ENCODE results near the gene HERC2. TPM values are rescaled to one million over a fixed set of nuclear protein-coding genes. Genes with fewer than 3 reads are reported as not detected.

Gene HERC2
- total RNA-seq, 1 donor = 53.6 TPM

DNA sequence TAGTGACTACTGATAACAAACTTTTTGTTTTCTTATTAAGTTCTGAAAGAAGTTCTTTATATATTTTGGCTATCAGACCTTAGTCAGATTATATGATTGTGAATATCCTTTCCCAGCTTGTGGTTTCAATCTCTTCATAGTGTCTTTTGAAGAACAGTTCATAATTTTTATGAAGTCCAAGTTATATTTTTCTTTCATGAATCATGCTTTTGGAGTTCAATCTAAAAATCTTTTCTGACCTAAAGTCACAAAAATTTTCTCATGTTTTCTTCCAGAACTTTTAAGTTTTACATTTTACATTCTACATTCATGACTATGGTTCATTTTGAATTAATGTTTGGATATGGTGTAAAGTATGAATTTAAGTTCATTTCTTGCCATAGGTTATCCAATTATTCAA, 188.7 kb downstream of the HERC2 start:
- Histone ChIP-seq H3K79me2 (ENCODE audit: insufficient read depth, low read length) (no peaks in the 10 kb centered on the region), H3K4me3 (ENCODE audit: insufficient read depth, low read length) (peak overlapping the region; percentile 1), H3K27ac (ENCODE audit: low read depth, low read length) (peak overlapping the region; percentile 46), H4K20me1 (ENCODE audit: insufficient read depth, low read length) (no peaks in the 10 kb centered on the region), H3K4me1 (ENCODE audit: insufficient read depth, low read length) (peaks cover 27% of the 10 kb centered on the region), H3K4me2 (ENCODE audit: insufficient read depth, low read length) (peak overlapping the region; percentile 47), H3K27me3 (ENCODE audit: insufficient read depth, low read length) (no peaks in the 10 kb centered on the region), H3K9me3 (ENCODE audit: low read depth, low read length) (no peaks in the 10 kb centered on the region), H3K36me3 (ENCODE audit: insufficient read depth, low read length) (peaks cover 11% of the 10 kb centered on the region), H2AFZ (ENCODE audit: low read length) (no peak overlapping the region)
- peak; percentile 77 for DNase-seq (ENCODE audit: insufficient read length, low spot score, missing footprints)
- TF ChIP-seq, protein P1, sequence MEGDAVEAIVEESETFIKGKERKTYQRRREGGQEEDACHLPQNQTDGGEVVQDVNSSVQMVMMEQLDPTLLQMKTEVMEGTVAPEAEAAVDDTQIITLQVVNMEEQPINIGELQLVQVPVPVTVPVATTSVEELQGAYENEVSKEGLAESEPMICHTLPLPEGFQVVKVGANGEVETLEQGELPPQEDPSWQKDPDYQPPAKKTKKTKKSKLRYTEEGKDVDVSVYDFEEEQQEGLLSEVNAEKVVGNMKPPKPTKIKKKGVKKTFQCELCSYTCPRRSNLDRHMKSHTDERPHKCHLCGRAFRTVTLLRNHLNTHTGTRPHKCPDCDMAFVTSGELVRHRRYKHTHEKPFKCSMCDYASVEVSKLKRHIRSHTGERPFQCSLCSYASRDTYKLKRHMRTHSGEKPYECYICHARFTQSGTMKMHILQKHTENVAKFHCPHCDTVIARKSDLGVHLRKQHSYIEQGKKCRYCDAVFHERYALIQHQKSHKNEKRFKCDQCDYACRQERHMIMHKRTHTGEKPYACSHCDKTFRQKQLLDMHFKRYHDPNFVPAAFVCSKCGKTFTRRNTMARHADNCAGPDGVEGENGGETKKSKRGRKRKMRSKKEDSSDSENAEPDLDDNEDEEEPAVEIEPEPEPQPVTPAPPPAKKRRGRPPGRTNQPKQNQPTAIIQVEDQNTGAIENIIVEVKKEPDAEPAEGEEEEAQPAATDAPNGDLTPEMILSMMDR (IDR thresholded peaks at IDR 0.05; ENCODE audit: extremely low read depth, low read depth, low read length) = no peak

DNA sequence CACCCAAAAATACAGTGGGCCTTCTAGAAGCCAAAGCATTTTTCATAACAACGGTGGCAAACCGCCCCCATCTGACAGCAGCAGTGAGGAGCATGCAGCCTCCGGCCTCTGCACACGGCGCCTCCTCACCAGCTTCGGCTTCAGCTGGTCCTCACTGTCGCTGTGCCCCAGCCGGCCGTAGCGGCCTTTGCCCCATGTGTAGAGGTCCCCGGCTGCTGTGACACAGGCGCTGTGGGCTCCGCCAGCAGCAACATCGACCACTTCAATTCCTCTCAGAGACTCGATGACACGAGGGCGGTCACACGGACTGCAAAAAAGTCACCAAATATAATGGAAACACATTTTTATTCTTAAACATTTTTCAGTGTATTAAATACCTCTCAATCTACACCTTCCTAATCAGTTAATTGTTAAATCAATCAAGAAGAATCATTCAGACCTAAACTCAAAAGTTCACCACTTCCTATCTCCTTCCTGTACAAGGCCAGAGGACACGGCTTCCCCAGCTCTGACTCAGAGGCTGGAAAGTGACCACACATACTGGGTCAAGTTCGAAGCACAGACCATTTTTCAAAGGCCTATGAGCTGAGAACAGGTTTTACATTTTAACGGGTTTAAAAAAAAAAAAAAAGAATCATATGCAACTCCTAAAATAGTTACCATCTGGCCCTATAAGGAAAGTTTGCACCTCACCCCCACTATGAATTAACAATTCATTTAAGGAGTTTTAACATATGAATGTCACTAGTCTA, 189.3 kb downstream of the HERC2 start:
- Histone ChIP-seq H2AFZ (ENCODE audit: low read length) (no peak overlapping the region), H3K36me3 (ENCODE audit: insufficient read depth, low read length) (peaks cover 15% of the 10 kb centered on the region), H3K4me1 (ENCODE audit: insufficient read depth, low read length) (peaks cover 27% of the 10 kb centered on the region), H4K20me1 (ENCODE audit: insufficient read depth, low read length) (no peaks in the 10 kb centered on the region), H3K4me2 (ENCODE audit: insufficient read depth, low read length) (peak overlapping the region; percentile 47), H3K79me2 (ENCODE audit: insufficient read depth, low read length) (no peaks in the 10 kb centered on the region), H3K4me3 (ENCODE audit: insufficient read depth, low read length) (no peak overlapping the region), H3K9me3 (ENCODE audit: low read depth, low read length) (no peaks in the 10 kb centered on the region), H3K27me3 (ENCODE audit: insufficient read depth, low read length) (no peaks in the 10 kb centered on the region), H3K27ac (ENCODE audit: low read depth, low read length) (peak overlapping the region; percentile 46)
- DNase-seq (ENCODE audit: insufficient read length, low spot score, missing footprints) = peak; percentile 90
- TF ChIP-seq, protein P1 (IDR thresholded peaks at IDR 0.05; ENCODE audit: extremely low read depth, low read depth, low read length) = no peak

DNA sequence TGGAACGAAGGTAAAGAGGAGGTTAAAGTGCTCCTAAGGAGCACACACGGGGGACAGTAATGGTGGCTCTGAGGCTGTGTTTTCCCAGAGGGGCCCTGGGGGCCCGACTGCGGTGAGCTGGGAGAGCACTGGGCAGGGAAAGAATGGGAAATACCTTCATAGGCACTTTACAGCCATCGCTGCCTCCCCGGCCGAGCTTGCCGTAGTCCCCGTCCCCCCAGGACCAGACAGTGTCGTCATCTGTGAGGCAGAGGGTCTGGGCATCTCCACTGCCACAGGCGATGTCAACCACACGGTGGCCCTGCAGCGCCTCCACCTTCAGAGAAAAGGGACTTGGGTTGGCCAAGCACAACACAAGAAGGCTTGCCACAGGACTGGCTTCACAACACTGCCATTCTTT, 190.0 kb downstream of the HERC2 start:
- H3K4me1 ChIP-seq (ENCODE audit: insufficient read depth, low read length) = peaks cover 27% of the 10 kb centered on the region
- H3K36me3 ChIP-seq (ENCODE audit: insufficient read depth, low read length) = peaks cover 15% of the 10 kb centered on the region
- no peak overlapping the region for H3K4me2 ChIP-seq (ENCODE audit: insufficient read depth, low read length)

DNA sequence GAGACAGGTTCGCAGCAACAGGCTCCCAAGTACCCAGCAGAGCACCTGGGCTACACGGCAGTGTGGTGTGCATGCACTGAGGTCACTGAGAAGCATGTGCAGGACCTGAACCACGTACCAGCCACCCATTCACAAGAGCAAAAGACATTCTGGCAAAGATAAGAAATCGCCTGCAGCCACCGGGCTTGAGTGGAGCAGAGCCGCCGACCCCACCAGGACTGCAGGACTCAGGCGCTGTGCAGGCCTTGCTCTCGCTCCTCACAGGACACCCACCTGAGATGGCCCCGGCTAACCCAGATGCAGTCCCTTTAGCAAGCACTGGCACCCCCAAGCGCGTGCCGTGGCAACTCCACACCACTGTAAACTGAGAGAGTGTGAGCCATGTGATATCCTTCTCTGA, 190.6 kb downstream of the HERC2 start:
- Histone ChIP-seq H4K20me1 (ENCODE audit: insufficient read depth, low read length) (peaks cover 2% of the 10 kb centered on the region), H3K9me3 (ENCODE audit: low read depth, low read length) (no peaks in the 10 kb centered on the region), H2AFZ (ENCODE audit: low read length) (no peak overlapping the region), H3K4me1 (ENCODE audit: insufficient read depth, low read length) (peaks cover 27% of the 10 kb centered on the region), H3K4me3 (ENCODE audit: insufficient read depth, low read length) (no peak overlapping the region), H3K27ac (ENCODE audit: low read depth, low read length) (no peak overlapping the region), H3K79me2 (ENCODE audit: insufficient read depth, low read length) (no peaks in the 10 kb centered on the region), H3K36me3 (ENCODE audit: insufficient read depth, low read length) (peaks cover 15% of the 10 kb centered on the region), H3K4me2 (ENCODE audit: insufficient read depth, low read length) (no peak overlapping the region), H3K27me3 (ENCODE audit: insufficient read depth, low read length) (no peaks in the 10 kb centered on the region)
- TF ChIP-seq, protein P1 (IDR thresholded peaks at IDR 0.05; ENCODE audit: extremely low read depth, low read depth, low read length) = no peak
- DNase-seq (ENCODE audit: insufficient read length, low spot score, missing footprints) = no peak

More for the DNA sequence above, 190.0 kb downstream of the HERC2 start:
- no peak overlapping the region for H3K4me3 ChIP-seq (ENCODE audit: insufficient read depth, low read length)
- peak overlapping the region; percentile 20 for H3K27ac ChIP-seq (ENCODE audit: low read depth, low read length)
- H3K27me3 ChIP-seq (ENCODE audit: insufficient read depth, low read length) = no peaks in the 10 kb centered on the region
- DNase-seq (ENCODE audit: insufficient read length, low spot score, missing footprints) = no peak
- H3K9me3 ChIP-seq (ENCODE audit: low read depth, low read length) = no peaks in the 10 kb centered on the region
- H3K79me2 ChIP-seq (ENCODE audit: insufficient read depth, low read length) = no peaks in the 10 kb centered on the region
- H4K20me1 ChIP-seq (ENCODE audit: insufficient read depth, low read length) = no peaks in the 10 kb centered on the region
- no peak overlapping the region for H2AFZ ChIP-seq (ENCODE audit: low read length)
- TF ChIP-seq, protein P1 (IDR thresholded peaks at IDR 0.05; ENCODE audit: extremely low read depth, low read depth, low read length) = no peak

All from osteoblast (primary cell).